HG02884 (cell line): Measurements from ENCODE around the gene MED14.

Experiments
- ATAC-seq: cut with Tn5 transposase; IDR thresholded peaks from one replicate; pipeline ENCODE4 v1.9.1; 2021; ENCODE audit warnings: mild to moderate bottlenecking, moderate library complexity; ENCODE audit not compliant: unreplicated experiment

Gene MED14

DNA sequence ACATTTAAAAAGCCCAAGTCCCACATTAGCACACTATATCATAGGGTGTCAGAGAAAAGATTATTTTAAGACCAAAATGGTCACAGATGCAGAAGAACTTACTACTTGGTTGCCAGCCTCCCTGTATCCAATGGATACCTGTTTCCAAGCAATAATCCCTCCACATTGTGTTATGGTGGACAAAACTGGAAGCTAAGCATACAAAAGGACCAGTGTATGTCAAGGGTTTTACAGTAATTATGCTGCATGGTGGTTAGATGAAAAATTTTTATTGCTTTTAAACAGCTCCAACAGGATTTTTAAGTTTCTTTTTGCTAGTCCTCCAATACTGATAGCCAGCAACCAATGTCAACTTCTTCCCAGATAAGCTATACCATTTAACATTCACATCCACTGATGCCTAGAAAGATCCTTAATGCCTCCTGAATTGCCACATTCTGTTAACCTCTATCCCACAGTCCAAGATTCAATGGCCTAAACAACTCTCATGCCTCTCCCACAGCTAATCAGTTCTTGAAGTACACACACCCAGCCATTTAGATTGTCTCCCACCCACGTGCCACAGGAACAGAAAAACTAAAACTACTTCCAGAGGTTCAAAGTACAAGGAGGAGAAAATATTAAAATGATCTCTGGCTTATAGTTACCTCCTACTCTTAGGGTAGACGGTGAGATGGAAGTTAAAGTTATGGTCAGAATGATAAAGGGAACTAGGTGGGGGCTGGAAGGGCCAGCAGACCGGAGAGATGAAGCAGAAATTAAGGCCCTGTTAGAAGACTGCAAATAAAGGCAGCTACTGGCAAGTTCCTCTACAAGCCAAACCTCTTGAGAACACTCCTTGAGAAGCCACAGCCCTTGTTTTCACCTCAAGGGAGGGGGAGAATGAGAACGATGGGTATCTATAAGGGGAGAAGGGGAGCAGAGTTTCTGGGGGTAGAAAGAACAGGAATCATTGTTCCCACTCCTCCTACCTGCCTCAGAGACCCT lies 5.5 kb downstream of the MED14 start:
- ATAC-seq, result no peak

DNA sequence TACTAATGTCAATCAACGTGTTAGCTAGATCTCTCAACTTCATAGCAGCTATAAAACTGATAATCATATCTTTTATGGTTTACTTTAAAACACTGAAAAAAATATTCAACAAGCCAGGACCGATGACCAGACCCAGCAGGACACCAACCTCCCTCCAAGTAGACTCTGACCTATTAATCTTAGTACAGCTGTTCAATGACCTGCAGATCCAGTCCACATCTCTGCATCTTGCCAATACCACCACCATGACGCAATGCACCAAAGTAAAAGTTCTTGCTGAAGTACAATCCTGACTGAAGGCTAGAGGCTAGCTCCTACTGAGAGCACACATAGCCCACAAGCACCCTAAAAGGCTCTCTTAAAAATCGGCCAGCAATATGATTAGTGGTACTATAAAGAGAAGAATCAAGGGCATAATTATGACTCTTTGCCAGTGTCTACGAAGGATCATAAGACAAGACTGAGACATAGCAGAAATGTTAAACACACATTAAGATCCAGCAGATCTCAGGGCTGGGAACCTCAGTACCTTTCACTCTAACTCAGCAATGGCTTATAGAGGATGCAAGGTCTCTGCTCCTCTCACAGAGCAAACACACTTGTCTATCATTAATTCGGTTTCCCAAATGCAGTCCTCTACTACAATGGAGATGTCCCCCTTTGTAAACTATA lies 7.6 kb downstream of the MED14 start:
- ATAC-seq, result no peak

DNA sequence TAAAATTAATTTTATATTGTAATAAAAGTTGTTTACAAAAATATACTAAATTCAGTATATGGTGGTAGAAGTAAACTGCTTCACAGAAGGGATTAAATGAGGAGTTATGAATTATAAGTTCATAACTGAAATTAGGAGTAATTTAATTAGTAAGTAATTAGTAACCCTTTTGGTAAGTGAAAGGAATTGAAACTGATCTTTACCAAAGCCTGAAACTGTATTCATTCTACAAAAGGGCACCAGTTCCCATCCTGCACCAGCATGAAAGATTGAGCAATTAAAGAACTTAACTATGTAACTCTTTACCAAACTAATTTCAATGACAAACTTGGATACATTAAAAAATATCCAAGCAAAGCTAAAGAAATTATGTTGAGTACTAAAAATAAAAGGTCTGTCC lies 8.2 kb downstream of the MED14 start:
- ATAC-seq, result no peak

DNA sequence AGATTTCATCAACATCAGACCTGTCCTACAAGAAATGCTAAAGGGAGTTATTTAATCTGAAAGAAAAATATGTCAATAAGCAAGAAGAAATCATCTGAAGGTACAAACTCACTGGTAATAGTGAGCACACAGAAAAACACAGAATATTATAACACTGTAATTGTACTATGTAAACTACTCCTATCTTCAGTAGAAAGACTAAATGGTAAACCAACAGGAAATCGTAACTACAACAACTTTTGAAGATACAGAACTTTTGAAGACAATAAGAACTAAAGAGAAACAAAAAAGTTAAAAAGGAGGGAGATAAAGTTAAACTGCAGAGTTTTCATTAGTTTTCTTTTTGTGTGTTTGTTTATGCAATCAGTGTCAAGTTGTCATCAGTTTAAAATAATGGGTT lies 12.4 kb downstream of the MED14 start:
- ATAC-seq, result no peak

DNA sequence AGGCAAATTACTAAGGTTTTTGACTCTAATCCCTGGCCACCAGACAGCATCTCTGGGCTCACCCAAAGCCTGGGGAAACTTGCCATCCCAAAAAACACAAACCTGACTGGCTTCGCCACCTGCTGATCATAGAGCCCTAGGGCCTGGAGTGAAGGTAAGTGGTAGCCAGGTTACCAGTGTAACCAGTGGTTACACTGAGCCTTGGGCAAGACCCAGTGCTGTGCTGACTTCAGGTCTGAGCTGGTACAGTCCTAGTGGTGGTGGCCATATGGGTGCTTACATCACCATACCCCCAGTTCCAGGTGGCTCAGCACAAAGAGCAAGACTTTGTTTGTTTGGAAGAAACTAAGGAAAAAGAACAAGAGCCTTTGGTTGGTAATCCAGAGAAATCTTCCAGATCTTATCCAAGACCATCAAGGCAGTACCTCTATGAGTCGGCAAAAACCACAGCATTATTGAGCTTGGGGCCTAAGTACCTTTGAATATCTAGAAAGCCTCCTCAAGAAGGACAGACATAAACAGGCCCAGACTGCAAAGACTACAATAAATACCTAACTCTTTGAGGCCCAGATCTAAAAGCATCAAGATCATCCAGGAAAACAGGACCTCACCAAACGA lies 13.7 kb downstream of the MED14 start:
- no peak for ATAC-seq

DNA sequence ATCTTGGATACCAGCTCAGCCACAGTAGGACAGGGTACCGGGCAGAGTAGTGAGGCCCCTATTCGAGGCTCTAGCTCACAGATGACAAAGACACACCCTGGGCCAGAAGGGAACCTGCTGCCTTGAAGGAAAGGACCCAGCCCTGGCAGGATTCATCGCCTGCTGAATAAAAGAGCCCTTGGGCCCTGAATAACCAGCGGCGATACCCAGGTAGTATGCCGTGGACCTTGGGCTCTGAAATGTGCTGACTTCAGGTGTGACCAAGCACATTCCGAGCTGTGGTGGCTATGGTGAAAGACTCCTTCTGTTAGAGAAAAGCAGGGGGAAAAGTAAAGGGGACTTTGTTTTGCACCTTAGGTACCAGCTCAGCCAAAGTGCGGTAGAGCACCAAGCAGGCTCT lies 14.6 kb downstream of the MED14 start:
- ATAC-seq, result no peak

DNA sequence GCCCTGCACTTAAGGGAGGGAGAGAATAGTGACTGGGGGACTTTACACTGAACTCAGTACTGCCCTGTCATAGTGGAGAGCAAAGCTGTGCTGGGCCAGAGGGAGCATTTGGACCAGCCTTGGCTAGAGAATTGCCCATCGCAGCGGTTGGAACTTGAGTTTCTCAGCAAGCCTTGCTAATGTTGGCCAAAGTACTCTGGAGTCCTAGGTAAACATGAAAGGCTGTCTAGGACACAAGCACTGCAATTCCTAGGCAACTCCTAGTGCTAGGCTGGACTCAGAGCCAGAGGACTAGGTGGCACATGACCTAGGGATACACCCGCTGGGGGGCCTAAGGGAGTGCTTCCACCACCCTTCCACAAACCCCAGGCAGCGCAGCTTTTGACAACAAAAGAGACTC lies 15.0 kb downstream of the MED14 start:
- ATAC-seq, result no peak

DNA sequence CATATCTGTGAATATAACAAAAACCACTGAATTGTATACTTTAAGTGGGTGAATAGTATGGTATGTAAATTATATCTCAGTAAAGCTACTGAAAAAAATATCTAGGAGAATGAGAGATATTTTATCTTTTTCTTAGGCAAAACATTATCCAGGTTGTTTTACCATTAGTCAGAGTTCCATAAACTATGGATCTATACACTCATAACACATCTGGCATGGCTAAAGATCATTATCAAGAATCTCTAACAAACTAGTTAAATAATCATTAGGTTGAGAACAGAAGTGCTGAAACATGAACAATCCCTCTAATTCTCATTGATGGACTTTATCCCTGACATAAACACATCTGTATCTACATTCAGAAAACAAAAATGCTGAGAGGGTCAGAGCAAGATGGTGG lies 15.6 kb downstream of the MED14 start:
- no peak for ATAC-seq

DNA sequence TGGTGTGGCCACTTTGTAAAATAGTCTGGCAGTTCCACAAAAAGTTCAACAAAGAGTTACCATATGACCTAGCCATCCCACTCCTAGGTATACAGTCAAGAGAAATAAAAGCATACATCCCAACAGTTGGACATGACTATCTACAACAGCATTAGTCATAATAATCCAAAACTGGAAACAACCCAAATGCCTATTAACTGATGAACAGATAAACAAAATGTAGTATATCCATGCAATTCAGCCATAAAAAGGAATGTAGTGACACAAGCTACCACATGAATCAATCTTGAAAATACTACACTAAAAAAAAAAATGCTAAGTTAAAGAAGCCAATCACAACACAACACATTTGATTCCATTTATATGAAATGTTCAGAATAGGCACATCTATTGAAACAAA lies 16.1 kb downstream of the MED14 start:
- ATAC-seq, result no peak

DNA sequence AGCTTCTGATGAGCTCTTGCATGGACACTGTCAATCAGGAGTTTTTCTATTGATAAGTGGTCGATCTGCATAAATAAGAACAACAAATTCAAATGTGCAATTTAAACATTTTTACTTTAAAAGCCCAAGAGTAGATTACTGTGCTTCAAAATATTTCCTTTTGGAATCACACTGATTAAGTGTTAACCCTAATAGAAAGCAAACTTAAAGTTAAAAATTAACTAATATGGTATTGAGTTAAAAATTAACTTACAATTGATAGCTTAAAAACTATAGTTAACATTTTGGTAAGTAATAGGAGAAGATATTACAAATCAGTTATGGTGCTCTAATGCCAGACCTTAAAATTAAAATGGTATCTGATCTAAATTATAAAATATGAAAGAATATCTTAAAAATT lies 25.9 kb downstream of the MED14 start:
- ATAC-seq, result no peak

DNA sequence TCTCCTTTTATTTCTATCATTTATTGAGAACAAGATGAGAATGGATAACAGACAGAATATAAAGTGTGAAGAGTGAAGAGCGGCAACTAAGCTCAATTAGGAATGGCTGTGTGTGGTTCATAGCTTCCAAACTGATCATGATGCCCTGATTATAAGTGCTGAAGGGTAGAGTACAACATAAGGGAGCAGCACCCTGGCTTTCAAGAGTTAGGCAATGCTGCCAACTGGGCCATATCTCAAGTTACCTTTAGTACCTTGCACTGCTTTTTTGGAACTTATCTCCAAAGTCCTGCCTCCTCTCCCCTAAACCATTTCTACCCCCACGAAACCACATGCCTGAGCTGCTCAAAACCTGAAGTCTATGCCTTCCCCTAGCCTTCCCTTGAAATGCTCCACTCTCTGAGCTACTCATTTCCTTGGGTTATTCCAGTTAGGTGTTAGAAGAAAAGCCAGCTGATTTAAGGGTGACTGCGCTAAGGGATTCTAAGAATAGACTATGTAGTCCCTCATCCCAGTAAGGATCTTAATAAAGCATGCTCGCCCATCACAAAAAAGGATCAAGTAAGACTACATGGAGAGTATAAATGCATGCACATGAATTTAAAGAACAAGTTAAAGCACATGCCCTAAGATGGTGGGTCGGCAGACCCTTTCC lies 29.6 kb downstream of the MED14 start:
- no peak for ATAC-seq

DNA sequence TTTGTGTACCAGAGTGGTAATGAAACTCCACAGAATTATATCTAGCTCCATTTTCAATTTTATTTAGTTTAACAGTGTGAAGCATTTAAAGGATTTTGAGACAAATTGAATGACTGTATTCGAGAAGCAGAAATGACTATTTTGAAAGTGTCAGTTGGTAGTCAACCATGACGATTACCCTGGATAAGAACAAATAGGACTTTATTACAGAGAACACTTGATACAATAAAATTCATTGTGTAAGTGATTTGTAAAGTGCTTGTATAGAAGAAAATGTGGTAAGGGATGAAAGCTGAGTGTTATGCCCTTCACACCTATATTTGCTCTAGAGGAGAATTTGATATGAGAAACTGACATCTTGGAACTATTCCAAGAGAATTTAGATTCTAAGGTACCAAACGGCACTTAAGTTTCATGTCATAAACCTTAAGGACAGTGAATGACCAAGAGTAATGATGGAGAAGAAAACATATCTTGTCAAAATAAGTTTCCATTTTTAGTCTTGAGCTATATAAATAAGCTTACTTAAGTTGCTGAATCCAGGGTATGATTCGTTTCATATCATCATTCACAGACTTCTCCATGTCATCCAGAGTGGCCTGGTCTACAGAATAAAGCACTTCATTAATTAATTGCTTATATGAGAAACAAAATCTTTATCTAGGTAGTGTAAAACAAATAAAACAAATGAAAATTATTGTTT lies 34.6 kb downstream of the MED14 start:
- no peak for ATAC-seq

DNA sequence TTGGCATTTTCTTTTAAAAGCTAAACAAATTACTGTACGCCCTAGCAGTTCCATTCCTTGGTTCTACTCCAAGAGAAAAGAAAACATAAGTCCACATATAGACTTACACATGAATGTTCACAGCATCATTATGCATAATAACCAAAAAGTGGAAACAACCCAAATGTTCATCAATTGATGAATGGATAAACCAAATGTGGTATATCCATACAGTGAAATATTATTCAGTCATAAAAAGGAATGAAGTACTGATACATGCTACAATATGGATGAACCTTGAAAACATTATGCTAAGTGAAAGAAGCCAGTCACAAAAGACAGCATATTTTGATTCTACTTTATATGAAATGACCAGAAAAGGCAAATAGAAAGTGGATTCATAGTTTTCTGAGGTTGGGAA lies 36.5 kb downstream of the MED14 start:
- no peak for ATAC-seq

DNA sequence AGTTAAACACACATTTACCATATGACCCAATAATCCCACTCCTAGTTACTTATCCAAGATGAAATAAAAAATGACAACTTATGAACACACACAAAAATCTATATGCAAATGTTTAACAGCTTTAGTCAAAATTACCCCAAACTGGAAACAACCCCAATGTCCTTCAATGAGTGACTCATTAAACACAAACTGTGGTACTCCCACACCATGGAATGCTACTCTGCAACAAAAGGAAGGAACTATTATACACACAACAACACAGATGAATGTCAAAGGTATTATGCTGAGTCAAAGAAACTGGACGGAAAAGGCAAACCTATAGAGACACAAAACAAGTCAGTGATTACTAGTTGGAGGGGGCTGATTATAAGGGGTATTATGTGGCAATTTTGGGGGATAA lies 40.5 kb downstream of the MED14 start:
- ATAC-seq, result no peak

DNA sequence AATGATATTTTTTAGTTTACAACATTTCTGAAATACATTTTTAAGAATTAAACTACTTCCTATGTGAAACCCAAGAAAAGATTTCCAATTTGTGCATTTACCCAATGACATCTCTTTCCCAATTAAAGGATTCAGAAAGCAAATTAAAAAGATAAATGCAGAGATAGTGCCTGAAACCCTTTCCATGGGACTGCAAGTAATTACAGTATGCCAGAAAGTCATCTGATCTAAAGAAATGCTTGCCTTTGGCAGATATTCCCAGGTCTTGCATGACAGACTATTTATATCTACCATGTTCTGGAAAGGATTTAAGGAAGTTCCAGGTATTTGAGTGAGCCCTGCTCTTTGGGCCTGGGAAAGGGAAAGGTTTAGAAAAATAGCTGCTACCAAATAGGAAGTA lies 46.4 kb downstream of the MED14 start:
- ATAC-seq, result no peak

DNA sequence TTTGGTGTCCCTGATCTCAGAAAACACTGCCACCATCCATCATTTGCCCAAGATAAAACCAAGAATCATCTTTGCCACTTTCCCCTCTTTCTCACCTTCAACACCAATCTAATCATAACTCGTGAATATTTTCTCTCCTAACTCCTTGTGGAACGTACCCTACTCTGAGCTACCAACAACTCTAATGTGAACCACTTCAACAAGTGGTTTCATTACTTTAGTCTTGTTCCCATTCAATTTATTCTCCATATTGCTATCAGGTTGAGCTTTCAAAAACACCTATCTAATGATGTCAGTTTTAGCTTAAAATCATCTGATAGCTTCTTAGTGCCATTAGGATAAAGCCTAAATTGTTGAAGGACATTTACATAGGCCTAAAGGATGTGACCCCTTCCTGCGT lies 48.2 kb downstream of the MED14 start:
- ATAC-seq, result no peak

DNA sequence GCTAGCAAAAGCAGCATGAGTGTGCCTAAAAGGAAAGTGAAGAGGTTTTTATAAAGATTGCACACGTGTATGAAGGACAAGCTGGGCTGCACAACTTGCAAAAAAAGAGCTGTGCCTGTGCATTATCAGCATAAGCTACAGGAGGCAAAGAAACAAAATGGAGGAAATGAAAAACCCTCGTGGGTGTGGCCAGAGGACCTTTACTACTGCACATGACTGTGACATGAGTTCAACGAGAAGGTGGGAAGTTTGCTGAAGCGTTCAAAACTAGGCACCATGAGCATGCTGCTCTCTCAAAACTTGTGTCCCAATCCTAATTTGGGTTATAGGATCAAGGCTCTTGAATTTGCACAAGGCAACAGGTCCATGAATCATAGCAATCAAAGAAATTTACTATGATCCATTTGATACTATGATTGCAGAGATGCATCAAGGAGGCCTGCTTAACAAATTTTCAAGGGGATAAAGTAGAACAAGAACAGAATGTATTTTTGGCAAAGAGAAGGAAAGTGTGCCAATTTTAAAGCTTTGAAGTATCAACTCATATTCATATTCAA lies 49.9 kb downstream of the MED14 start:
- no peak for ATAC-seq

DNA sequence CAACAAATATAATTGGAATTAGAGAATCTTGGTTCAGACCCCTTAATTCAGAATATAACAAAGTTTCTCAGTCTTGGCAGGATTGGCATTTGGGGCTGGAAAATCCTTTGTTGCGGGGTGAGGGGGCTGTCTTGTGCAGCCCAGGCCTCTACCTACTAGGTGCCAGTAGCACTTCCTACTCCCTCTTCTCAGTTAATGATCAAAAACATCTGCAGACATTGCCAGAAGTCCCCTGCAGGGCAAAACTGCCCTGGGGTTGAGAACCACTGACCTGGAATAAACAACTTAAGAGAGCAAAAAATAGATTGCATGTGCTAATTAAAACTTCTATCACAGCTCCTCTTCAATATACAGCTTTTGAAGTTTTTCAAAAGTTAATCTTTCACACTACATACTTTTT lies 51.2 kb downstream of the MED14 start:
- ATAC-seq, result no peak

DNA sequence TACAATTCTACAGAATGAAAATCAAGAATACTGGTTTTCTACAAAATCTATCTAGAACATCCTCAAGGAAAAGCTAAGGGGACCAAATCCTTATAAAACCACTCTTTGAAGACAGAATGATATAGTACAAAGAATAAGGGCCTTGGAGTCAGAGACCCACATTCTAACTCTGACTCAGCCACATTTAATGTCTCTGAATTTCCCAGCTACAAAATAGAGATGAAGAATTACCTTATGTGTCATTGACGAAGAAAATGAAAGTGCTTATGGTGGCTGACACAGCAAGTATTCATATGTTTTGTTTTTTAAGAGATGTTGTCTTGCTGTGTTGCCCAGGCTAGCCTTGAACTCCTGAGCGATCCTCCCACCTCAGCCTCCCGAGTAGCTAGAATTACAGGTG lies 52.1 kb downstream of the MED14 start:
- ATAC-seq, result no peak

DNA sequence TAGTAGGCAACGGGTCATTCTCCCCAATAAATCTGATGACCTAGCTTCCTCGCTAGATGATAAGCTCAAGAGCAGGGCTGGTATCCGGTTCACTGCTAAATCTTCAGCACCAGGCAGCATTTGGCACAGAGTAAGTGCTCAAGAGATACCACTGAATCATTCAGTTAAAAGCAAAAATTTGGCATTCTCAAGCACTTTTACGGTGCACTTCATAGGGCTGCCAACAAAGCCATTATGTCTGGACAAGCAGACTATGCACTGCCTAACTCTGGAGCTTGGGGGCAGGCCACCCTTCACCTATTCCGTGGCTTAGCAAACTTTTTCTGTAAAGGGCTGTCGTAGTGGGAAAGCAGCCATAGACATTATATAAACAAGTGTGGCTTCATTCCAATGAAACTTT lies 64.2 kb downstream of the MED14 start:
- no peak for ATAC-seq
